Fibroblast of lung (primary cell): ENCODE measurements around the gene KLHL34.

ENCODE experiments used
- EZH2 ChIP-seq: IDR thresholded peaks from 2 replicates; pipeline ENCODE4 v1.5.1; 2012; ENCODE audit warnings: low read length, control low read depth, mild to moderate bottlenecking; ENCODE audit errors: missing control alignments
- TF ChIP-seq, protein P1 (sequence below), 2 donors: IDR thresholded peaks in 1 of 2; conservative IDR thresholded peaks in 1 of 2; 1 replicate in 1 of 2; 2 replicates in 1 of 2; pipeline ENCODE4 v1.5.1; 2011 to 2012; ENCODE audit warnings: low read length in 2 of 2, control low read depth in 1 of 2, inconsistent platforms in 1 of 2, low read depth in 1 of 2, mild to moderate bottlenecking in 1 of 2

DNA sequence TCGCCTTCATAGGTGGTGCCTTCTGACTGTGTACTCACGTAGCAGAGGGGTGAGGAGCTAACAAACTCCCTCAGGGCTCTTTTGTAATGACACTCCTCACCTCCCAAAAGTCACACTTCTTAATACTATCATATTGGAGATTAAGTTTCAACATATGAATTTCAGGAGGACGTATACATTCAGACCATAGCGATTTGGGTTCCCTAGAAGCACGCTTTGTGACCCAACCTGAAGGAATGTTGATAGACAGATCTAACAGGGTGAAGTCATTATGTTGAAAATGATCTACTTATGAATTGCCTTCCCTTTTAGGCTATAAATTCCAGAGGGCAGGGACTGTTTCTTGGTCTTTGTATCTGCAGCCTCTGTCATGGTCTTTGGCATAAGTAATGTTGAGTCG, 3.2 kb upstream of the KLHL34 start:
- TF ChIP-seq, protein P1, sequence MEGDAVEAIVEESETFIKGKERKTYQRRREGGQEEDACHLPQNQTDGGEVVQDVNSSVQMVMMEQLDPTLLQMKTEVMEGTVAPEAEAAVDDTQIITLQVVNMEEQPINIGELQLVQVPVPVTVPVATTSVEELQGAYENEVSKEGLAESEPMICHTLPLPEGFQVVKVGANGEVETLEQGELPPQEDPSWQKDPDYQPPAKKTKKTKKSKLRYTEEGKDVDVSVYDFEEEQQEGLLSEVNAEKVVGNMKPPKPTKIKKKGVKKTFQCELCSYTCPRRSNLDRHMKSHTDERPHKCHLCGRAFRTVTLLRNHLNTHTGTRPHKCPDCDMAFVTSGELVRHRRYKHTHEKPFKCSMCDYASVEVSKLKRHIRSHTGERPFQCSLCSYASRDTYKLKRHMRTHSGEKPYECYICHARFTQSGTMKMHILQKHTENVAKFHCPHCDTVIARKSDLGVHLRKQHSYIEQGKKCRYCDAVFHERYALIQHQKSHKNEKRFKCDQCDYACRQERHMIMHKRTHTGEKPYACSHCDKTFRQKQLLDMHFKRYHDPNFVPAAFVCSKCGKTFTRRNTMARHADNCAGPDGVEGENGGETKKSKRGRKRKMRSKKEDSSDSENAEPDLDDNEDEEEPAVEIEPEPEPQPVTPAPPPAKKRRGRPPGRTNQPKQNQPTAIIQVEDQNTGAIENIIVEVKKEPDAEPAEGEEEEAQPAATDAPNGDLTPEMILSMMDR (conservative IDR thresholded peaks at IDR 0.05 in 1 of 2, IDR thresholded peaks at IDR 0.05 in 1 of 2; ENCODE audit: low read depth in 1 of 2, low read length in 2 of 2): no peak
- TF ChIP-seq EZH2: no peak
